ENCODE results near the gene FARS2. TPM values are rescaled to one million over a fixed set of nuclear protein-coding genes. Genes with fewer than 3 reads are reported as not detected.
A peak's percentile ranks its signal among the peaks of the same experiment; 100 is the strongest.

The FARS2 gene
- total RNA-seq, 1 donor from 2014 or later: 21.9 TPM

- H3K4me1 Mint-ChIP-seq (ENCODE audit: unreplicated experiment): peaks cover 19% of the 10 kb centered on the region
- H3K4me3 Mint-ChIP-seq: no peak overlapping the region
- H3K27me3 Mint-ChIP-seq: no peaks in the 10 kb centered on the region
- DNase-seq (ENCODE audit: extremely low spot score, unreplicated experiment): no peak
- H3K9me3 Mint-ChIP-seq: no peaks in the 10 kb centered on the region
- H3K27ac Mint-ChIP-seq: no peak overlapping the region
- TF ChIP-seq CTCF (conservative IDR thresholded peaks at IDR 0.05): no peak
- peaks cover 10% of the 10 kb centered on the region for H3K36me3 Mint-ChIP-seq
Measured at GRCh38 chr6:5300206-5300764, 39.0 kb downstream of the FARS2 start.

- Mint-ChIP-seq H3K4me1 (ENCODE audit: unreplicated experiment) (peaks cover 19% of the 10 kb centered on the region), H3K27me3 (no peaks in the 10 kb centered on the region), H3K4me3 (no peak overlapping the region), H3K9me3 (no peaks in the 10 kb centered on the region), H3K27ac (no peak overlapping the region), H3K36me3 (no peaks in the 10 kb centered on the region)
- DNase-seq (ENCODE audit: extremely low spot score, unreplicated experiment): no peak
- TF ChIP-seq CTCF (conservative IDR thresholded peaks at IDR 0.05): no peak
Measured at GRCh38 chr6:5302220-5302946, 41.1 kb downstream of the FARS2 start.

GRCh38 chr6:5302995-5303622 lies 41.8 kb downstream of the FARS2 start:
- no peak for DNase-seq (ENCODE audit: extremely low spot score, unreplicated experiment)
- no peak overlapping the region for H3K27ac Mint-ChIP-seq
- peaks cover 3% of the 10 kb centered on the region for H3K36me3 Mint-ChIP-seq
- H3K4me3 Mint-ChIP-seq: no peak overlapping the region
- TF ChIP-seq CTCF (conservative IDR thresholded peaks at IDR 0.05): peak; percentile 52
- H3K9me3 Mint-ChIP-seq: no peaks in the 10 kb centered on the region
- H3K27me3 Mint-ChIP-seq: no peaks in the 10 kb centered on the region
- peaks cover 19% of the 10 kb centered on the region for H3K4me1 Mint-ChIP-seq (ENCODE audit: unreplicated experiment)

GRCh38 chr6:5303682-5304081 lies 42.4 kb downstream of the FARS2 start:
- no peak overlapping the region for H3K4me3 Mint-ChIP-seq
- no peaks in the 10 kb centered on the region for H3K9me3 Mint-ChIP-seq
- DNase-seq (ENCODE audit: extremely low spot score, unreplicated experiment): no peak
- no peak overlapping the region for H3K27ac Mint-ChIP-seq
- H3K27me3 Mint-ChIP-seq: no peaks in the 10 kb centered on the region
- H3K4me1 Mint-ChIP-seq (ENCODE audit: unreplicated experiment): peaks cover 19% of the 10 kb centered on the region
- TF ChIP-seq CTCF (conservative IDR thresholded peaks at IDR 0.05): no peak
- H3K36me3 Mint-ChIP-seq: peaks cover 3% of the 10 kb centered on the region

- no peak for TF ChIP-seq CTCF (conservative IDR thresholded peaks at IDR 0.05)
- H3K9me3 Mint-ChIP-seq: no peaks in the 10 kb centered on the region
- no peak for DNase-seq (ENCODE audit: extremely low spot score, unreplicated experiment)
- H3K27me3 Mint-ChIP-seq: no peaks in the 10 kb centered on the region
- no peak overlapping the region for H3K4me3 Mint-ChIP-seq
- H3K27ac Mint-ChIP-seq: no peak overlapping the region
- peaks cover 21% of the 10 kb centered on the region for H3K4me1 Mint-ChIP-seq (ENCODE audit: unreplicated experiment)
- H3K36me3 Mint-ChIP-seq: peaks cover 7% of the 10 kb centered on the region
Measured at GRCh38 chr6:5305968-5306626, 44.8 kb downstream of the FARS2 start.
